K562 (cell line): Measurements from ENCODE around the gene SNX3. TPM values are rescaled to one million over a fixed set of nuclear protein-coding genes. Genes with fewer than 3 reads are reported as not detected.

Experiments
- ARID1B ChIP-seq: fragments of 450-650 bp; IDR thresholded peaks from 2 replicates; pipeline ENCODE4 v1.6.1; 2016; ENCODE audit warnings: antibody characterized with exemption, mild to moderate bottlenecking, inconsistent platforms
- ASH1L ChIP-seq: fragments of 450-650 bp; IDR thresholded peaks from 2 replicates; pipeline ENCODE4 v1.6.1; 2018; ENCODE audit warnings: borderline replicate concordance, mild to moderate bottlenecking, low read depth; ENCODE audit not compliant: partially characterized antibody
- ATF7 ChIP-seq: fragments of 450-650 bp; IDR thresholded peaks from 2 replicates; pipeline ENCODE4 v1.7.1; 2014; ENCODE audit warnings: mild to moderate bottlenecking, moderate library complexity
- BRD9 ChIP-seq: fragments of 450-650 bp; IDR thresholded peaks from 2 replicates; pipeline ENCODE4 v1.6.1; 2018; ENCODE audit warnings: low read depth; ENCODE audit not compliant: partially characterized antibody
- C11orf30 ChIP-seq: fragments of 450-650 bp; IDR thresholded peaks from 2 replicates; pipeline ENCODE4 v1.6.1; 2016; ENCODE audit warnings: low read depth, mild to moderate bottlenecking
- ELF2 ChIP-seq: fragments of 250-450 bp; sonication (Bioruptor Pico); IDR thresholded peaks from 2 replicates; pipeline ENCODE4 v1.5.0; 2021; ENCODE audit warnings: mild to moderate bottlenecking
- EP400 ChIP-seq: fragments of 450-650 bp; IDR thresholded peaks from 2 replicates; pipeline ENCODE4 v1.6.1; 2017; ENCODE audit warnings: antibody characterized with exemption, mild to moderate bottlenecking, moderate library complexity
- FOXA1 ChIP-seq: fragments of 450-650 bp; IDR thresholded peaks from 2 replicates; pipeline ENCODE4 v1.6.1; 2016; ENCODE audit warnings: mild to moderate bottlenecking, borderline replicate concordance
- FOXA3 ChIP-seq, 2 experiments: fragments of 450-650 bp in 1 of 2; sonication (generic) in 1 of 2; formaldehyde crosslinking; IDR thresholded peaks in 1 of 2; conservative IDR thresholded peaks in 1 of 2; 2 replicates each; pipeline versions ENCODE4 v1.4.0 to v1.8.0; 2020 to 2022; ENCODE audit warnings: mild to moderate bottlenecking in 2 of 2, missing genetic modification reagents in 1 of 2
- LEF1 ChIP-seq: fragments of 450-650 bp; IDR thresholded peaks from 2 replicates; pipeline ENCODE4 v1.6.1; 2016; ENCODE audit warnings: mild to moderate bottlenecking
- NELFE ChIP-seq: IDR thresholded peaks from 2 replicates; pipeline ENCODE4 v1.6.1; 2011; ENCODE audit warnings: mild to moderate bottlenecking; ENCODE audit not compliant: insufficient read depth, insufficient read length
- NRF1 ChIP-seq, 2 experiments: fragments of 450-650 bp; IDR thresholded peaks in 1 of 2; conservative IDR thresholded peaks in 1 of 2; 2 replicates each; pipeline ENCODE4 v1.6.1; 2014; ENCODE audit warnings: mild to moderate bottlenecking in 2 of 2
- RNF2 ChIP-seq: sonication (generic); IDR thresholded peaks from 2 replicates; pipeline ENCODE4 v1.6.1; 2016
- SUPT5H ChIP-seq: fragments of 450-650 bp; IDR thresholded peaks from 2 replicates; pipeline ENCODE4 v1.6.1; 2016
- ZC3H11A ChIP-seq: IDR thresholded peaks from 2 replicates; pipeline ENCODE4 v1.6.1; 2012; ENCODE audit warnings: low read depth, low read length, improper control_type of control experiment
- ZNF146 ChIP-seq: IDR thresholded peaks from one replicate; pipeline ENCODE4 v1.6.1; 2018; ENCODE audit warnings: missing compliant biosample characterization; ENCODE audit not compliant: unreplicated experiment
- ZNF311 ChIP-seq: fragments of 250-450 bp; sonication (Bioruptor Pico); IDR thresholded peaks from 2 replicates; pipeline ENCODE4 v1.4.0; 2020; ENCODE audit warnings: mild to moderate bottlenecking, moderate library complexity
- polyA plus RNA-seq, 8 experiments: library from polyadenylated mRNA; depleted of rRNA in 4 of 8; stranded (reverse) in 5 of 8; unstranded in 3 of 8; fragments of >200 nt; fragmentation: Nextera tagmentation in 2 of 8; fragmentation: Illumina TruSeq in 1 of 8; extraction: Ambion mirVana in 2 of 8; extraction: Trizol in 1 of 8; gene quantifications; 2 replicates each; pipeline versions ENCODE4 v1.2.1 to v1.2.3, GENCODE V29; 2011 to 2014; ENCODE audit warnings: inconsistent platforms in 1 of 8, missing spikeins in 1 of 8
- total RNA-seq, 7 experiments: library from RNA; depleted of rRNA in 6 of 7; stranded (reverse); fragments of >200 nt in 6 of 7; fragmentation: Illumina TruSeq in 2 of 7; extraction: Trizol in 2 of 7; gene quantifications; 2 replicates each; pipeline versions ENCODE4 v1.2.1 to v1.2.3, GENCODE V29; 2011 to 2021; ENCODE audit warnings: low replicate concordance in 1 of 7
- TF ChIP-seq, protein P1 (sequence below): fragments of 250-450 bp; sonication (Bioruptor Pico); IDR thresholded peaks from 2 replicates; pipeline ENCODE4 v1.8.0; 2021; ENCODE audit warnings: moderate library complexity, mild to moderate bottlenecking, inconsistent platforms
- TF ChIP-seq, protein P2 (sequence below): IDR thresholded peaks from 2 replicates; pipeline ENCODE4 v1.6.1; 2011; ENCODE audit not compliant: insufficient read length; ENCODE audit errors: extremely low read depth
- TF ChIP-seq, protein P3 (sequence below), 2 experiments: fragments of 450-650 bp in 1 of 2; sonication (generic) in 1 of 2; formaldehyde crosslinking in 1 of 2; IDR thresholded peaks in 1 of 2; conservative IDR thresholded peaks in 1 of 2; 2 replicates each; pipeline versions ENCODE4 v1.6.1 to v1.8.1; 2016 to 2023; ENCODE audit warnings: mild to moderate bottlenecking in 2 of 2, moderate library complexity in 2 of 2, inconsistent platforms in 1 of 2, missing genetic modification reagents in 1 of 2
- TF ChIP-seq, protein P4 (sequence below): IDR thresholded peaks from 2 replicates; pipeline ENCODE4 v1.6.1; 2014; ENCODE audit warnings: antibody characterized with exemption
- TF ChIP-seq, protein P5 (sequence below): fragments of 450-650 bp; conservative IDR thresholded peaks from 2 replicates; pipeline ENCODE4 v1.6.1; 2016; ENCODE audit warnings: missing genetic modification characterization, low read depth, mild to moderate bottlenecking, control low read depth, missing compliant biosample characterization

The SNX3 gene
- total and polyA plus RNA-seq, 9 of the 15 experiments (the other 6 are each of a cell fraction or from before 2014, with no cell fraction given), result 48.9 to 410 (median 159) TPM

DNA sequence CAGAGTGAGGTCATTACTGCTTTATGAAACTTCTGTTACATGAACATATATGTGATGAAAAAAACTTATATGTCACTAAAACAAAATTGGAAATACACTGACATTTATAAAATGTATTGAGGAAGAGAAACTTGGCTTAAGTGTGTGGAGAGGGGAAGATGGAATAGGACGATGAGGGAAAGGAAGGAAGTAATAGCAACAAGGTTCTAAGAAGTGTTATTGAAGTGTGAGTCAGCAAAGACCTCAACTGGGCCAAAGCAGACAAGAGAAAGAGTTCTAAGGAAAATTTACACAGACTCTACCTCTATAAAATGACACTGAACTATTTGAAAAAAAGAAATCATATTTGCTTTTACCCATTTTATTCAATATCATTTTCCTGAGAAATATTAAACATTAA, 38.3 kb downstream of the SNX3 start (continued):
- TF ChIP-seq RNF2 (no peak), EP400 (0 out of 2 replicates have a peak, but pooled peaks have one; percentile 16), FOXA1 (no peak), NELFE (no peak), ELF2 (CRISPR knock-in tag) (no peak), FOXA3 (CRISPR knock-in tag; conservative IDR thresholded peaks at IDR 0.05 in 1 of 2, IDR thresholded peaks at IDR 0.05 in 1 of 2) (no peak), LEF1 (no peak), ARID1B (peak; percentile 44; the same call in 1 of the 2 replicates), NRF1 (conservative IDR thresholded peaks at IDR 0.05 in 1 of 2, IDR thresholded peaks at IDR 0.05 in 1 of 2) (no peak), SUPT5H (no peak), ZNF146 (CRISPR knock-in tag) (no peak), ZC3H11A (no peak), C11orf30 (peak; percentile 81), ATF7 (no peak), ASH1L (no peak), ZNF311 (CRISPR knock-in tag) (no peak), BRD9 (no peak)
- TF ChIP-seq, protein P1, sequence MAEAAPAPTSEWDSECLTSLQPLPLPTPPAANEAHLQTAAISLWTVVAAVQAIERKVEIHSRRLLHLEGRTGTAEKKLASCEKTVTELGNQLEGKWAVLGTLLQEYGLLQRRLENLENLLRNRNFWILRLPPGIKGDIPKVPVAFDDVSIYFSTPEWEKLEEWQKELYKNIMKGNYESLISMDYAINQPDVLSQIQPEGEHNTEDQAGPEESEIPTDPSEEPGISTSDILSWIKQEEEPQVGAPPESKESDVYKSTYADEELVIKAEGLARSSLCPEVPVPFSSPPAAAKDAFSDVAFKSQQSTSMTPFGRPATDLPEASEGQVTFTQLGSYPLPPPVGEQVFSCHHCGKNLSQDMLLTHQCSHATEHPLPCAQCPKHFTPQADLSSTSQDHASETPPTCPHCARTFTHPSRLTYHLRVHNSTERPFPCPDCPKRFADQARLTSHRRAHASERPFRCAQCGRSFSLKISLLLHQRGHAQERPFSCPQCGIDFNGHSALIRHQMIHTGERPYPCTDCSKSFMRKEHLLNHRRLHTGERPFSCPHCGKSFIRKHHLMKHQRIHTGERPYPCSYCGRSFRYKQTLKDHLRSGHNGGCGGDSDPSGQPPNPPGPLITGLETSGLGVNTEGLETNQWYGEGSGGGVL (CRISPR knock-in tag), result no peak
- TF ChIP-seq, protein P2, sequence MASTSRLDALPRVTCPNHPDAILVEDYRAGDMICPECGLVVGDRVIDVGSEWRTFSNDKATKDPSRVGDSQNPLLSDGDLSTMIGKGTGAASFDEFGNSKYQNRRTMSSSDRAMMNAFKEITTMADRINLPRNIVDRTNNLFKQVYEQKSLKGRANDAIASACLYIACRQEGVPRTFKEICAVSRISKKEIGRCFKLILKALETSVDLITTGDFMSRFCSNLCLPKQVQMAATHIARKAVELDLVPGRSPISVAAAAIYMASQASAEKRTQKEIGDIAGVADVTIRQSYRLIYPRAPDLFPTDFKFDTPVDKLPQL, result no peak
- TF ChIP-seq, protein P3, sequence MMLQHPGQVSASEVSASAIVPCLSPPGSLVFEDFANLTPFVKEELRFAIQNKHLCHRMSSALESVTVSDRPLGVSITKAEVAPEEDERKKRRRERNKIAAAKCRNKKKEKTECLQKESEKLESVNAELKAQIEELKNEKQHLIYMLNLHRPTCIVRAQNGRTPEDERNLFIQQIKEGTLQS (IDR thresholded peaks at IDR 0.05), result peak; percentile 60; the same call in 1 of the 2 replicates
- TF ChIP-seq, protein P3 (CRISPR knock-in tag; conservative IDR thresholded peaks at IDR 0.05), result no peak
- TF ChIP-seq, protein P4, sequence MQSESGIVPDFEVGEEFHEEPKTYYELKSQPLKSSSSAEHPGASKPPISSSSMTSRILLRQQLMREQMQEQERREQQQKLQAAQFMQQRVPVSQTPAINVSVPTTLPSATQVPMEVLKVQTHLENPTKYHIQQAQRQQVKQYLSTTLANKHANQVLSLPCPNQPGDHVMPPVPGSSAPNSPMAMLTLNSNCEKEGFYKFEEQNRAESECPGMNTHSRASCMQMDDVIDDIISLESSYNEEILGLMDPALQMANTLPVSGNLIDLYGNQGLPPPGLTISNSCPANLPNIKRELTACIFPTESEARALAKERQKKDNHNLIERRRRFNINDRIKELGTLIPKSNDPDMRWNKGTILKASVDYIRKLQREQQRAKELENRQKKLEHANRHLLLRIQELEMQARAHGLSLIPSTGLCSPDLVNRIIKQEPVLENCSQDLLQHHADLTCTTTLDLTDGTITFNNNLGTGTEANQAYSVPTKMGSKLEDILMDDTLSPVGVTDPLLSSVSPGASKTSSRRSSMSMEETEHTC, result no peak
- TF ChIP-seq, protein P5, sequence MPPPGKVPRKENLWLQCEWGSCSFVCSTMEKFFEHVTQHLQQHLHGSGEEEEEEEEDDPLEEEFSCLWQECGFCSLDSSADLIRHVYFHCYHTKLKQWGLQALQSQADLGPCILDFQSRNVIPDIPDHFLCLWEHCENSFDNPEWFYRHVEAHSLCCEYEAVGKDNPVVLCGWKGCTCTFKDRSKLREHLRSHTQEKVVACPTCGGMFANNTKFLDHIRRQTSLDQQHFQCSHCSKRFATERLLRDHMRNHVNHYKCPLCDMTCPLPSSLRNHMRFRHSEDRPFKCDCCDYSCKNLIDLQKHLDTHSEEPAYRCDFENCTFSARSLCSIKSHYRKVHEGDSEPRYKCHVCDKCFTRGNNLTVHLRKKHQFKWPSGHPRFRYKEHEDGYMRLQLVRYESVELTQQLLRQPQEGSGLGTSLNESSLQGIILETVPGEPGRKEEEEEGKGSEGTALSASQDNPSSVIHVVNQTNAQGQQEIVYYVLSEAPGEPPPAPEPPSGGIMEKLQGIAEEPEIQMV (tag), result no peak
